Measurements from ENCODE around the gene RERE. TPM values are rescaled to one million over a fixed set of nuclear protein-coding genes. Genes with fewer than 3 reads are reported as not detected.

The RERE gene
- total RNA-seq, 2 experiments from 2014 or later: 73.1 to 211 TPM

GRCh38 chr1:8497210-8497819 lies 320.1 kb downstream of the RERE start:
- DNase-seq (ENCODE audit: low spot score): peak; percentile 84
- no peaks in the 10 kb centered on the region; the same call in 1 of the 2 replicates for H3K9me3 ChIP-seq (ENCODE audit: low read length)
- peaks cover 42% of the 10 kb centered on the region for H3K36me3 ChIP-seq (ENCODE audit: insufficient read depth, low read length)
- peak overlapping the region; percentile 40 for H3K4me3 ChIP-seq (ENCODE audit: low read depth, low read length, poor library complexity, severe bottlenecking)
- peaks cover 43% of the 10 kb centered on the region for H3K79me2 ChIP-seq (ENCODE audit: insufficient read depth, low read depth, low read length)
- ChIA-PET CTCF (ENCODE audit: unreplicated experiment) (no interaction called here), POLR2A (interaction anchor here (0.5 to 3.8 kb wide), 12 partner anchors 9 to 94 kb away, joined by 3 to 22 read pairs (median 6); no protein-coding TSS in a partner anchor)
- intact Hi-C loops (cut with micrococcal nuclease; ENCODE audit: unreplicated experiment): no loop called here
- H3K4me1 ChIP-seq (ENCODE audit: insufficient read depth, low read length, poor library complexity, severe bottlenecking): peaks cover 71% of the 10 kb centered on the region
- H4K20me1 ChIP-seq (ENCODE audit: insufficient read depth, low read length): no peaks in the 10 kb centered on the region
- peak overlapping the region; percentile 67 for H3K4me2 ChIP-seq (ENCODE audit: low read length)
- peak overlapping the region; percentile 94 for H3K27ac ChIP-seq (ENCODE audit: low read depth, low read length, poor library complexity, severe bottlenecking)
- no peak overlapping the region; the same call in 1 of the 2 replicates for H2AFZ ChIP-seq (ENCODE audit: low read length)
- no peak for TF ChIP-seq CTCF (conservative IDR thresholded peaks at IDR 0.05; ENCODE audit: low read length)
- TF ChIP-seq EZH2phosphoT487 (IDR thresholded peaks at IDR 0.05; ENCODE audit: borderline replicate concordance, low read depth, low read length): no peak
- BruUV-seq (replicated peaks): no TSS peak
- H3K9me2 ChIP-seq (ENCODE audit: insufficient read depth, low read length): no peaks in the 10 kb centered on the region

- H3K4me3 ChIP-seq (ENCODE audit: low read depth, low read length, poor library complexity, severe bottlenecking): peak overlapping the region; percentile 40
- peaks cover 80% of the 10 kb centered on the region for H3K4me1 ChIP-seq (ENCODE audit: insufficient read depth, low read length, poor library complexity, severe bottlenecking)
- CTCF ChIA-PET (ENCODE audit: unreplicated experiment): no interaction called here
- POLR2A ChIA-PET: interaction anchor here (0.6 to 3.8 kb wide), 10 partner anchors 14 to 68 kb away, joined by 3 to 22 read pairs (median 6); no protein-coding TSS in a partner anchor
- peak overlapping the region; percentile 67 for H3K4me2 ChIP-seq (ENCODE audit: low read length)
- no peaks in the 10 kb centered on the region for H3K9me2 ChIP-seq (ENCODE audit: insufficient read depth, low read length)
- H2AFZ ChIP-seq (ENCODE audit: low read length): no peak overlapping the region; the same call in 1 of the 2 replicates
- intact Hi-C loops (cut with micrococcal nuclease; ENCODE audit: unreplicated experiment): loop anchor here (1.0 kb wide), 1 partner anchor 28 kb away; no protein-coding TSS in a partner anchor
- BruUV-seq (replicated peaks): no TSS peak
- peak; percentile 78 for DNase-seq (ENCODE audit: low spot score)
- no peaks in the 10 kb centered on the region; the same call in 1 of the 2 replicates for H3K9me3 ChIP-seq (ENCODE audit: low read length)
- peaks cover 52% of the 10 kb centered on the region for H3K79me2 ChIP-seq (ENCODE audit: insufficient read depth, low read depth, low read length)
- peaks cover 49% of the 10 kb centered on the region for H3K36me3 ChIP-seq (ENCODE audit: insufficient read depth, low read length)
- TF ChIP-seq EZH2phosphoT487 (IDR thresholded peaks at IDR 0.05; ENCODE audit: borderline replicate concordance, low read depth, low read length) (no peak), CTCF (conservative IDR thresholded peaks at IDR 0.05; ENCODE audit: low read length) (no peak)
- H4K20me1 ChIP-seq (ENCODE audit: insufficient read depth, low read length): no peaks in the 10 kb centered on the region
- H3K27ac ChIP-seq (ENCODE audit: low read depth, low read length, poor library complexity, severe bottlenecking): peak overlapping the region; percentile 94
Measured at GRCh38 chr1:8496473-8496872, 321.0 kb downstream of the RERE start.

GRCh38 chr1:8495928-8496401 lies 321.5 kb downstream of the RERE start:
- CTCF ChIA-PET (ENCODE audit: unreplicated experiment): no interaction called here

More at GRCh38 chr1:8495928-8496401, 321.5 kb downstream of the RERE start:
- peak overlapping the region; percentile 40 for H3K4me3 ChIP-seq (ENCODE audit: low read depth, low read length, poor library complexity, severe bottlenecking)
- H4K20me1 ChIP-seq (ENCODE audit: insufficient read depth, low read length): no peaks in the 10 kb centered on the region
- no peak for TF ChIP-seq CTCF (conservative IDR thresholded peaks at IDR 0.05; ENCODE audit: low read length)
- TF ChIP-seq EZH2phosphoT487 (IDR thresholded peaks at IDR 0.05; ENCODE audit: borderline replicate concordance, low read depth, low read length): no peak
- intact Hi-C loops (cut with micrococcal nuclease; ENCODE audit: unreplicated experiment): loop anchor here (1.0 to 2.0 kb wide), 3 partner anchors 23 to 69 kb away; no protein-coding TSS in a partner anchor
- no TSS peak for BruUV-seq (replicated peaks)
- H3K36me3 ChIP-seq (ENCODE audit: insufficient read depth, low read length): peaks cover 50% of the 10 kb centered on the region
- H3K9me2 ChIP-seq (ENCODE audit: insufficient read depth, low read length): no peaks in the 10 kb centered on the region
- DNase-seq (ENCODE audit: low spot score): peak; percentile 40
- H3K27ac ChIP-seq (ENCODE audit: low read depth, low read length, poor library complexity, severe bottlenecking): peak overlapping the region; percentile 94
- peaks cover 81% of the 10 kb centered on the region for H3K4me1 ChIP-seq (ENCODE audit: insufficient read depth, low read length, poor library complexity, severe bottlenecking)
- H3K79me2 ChIP-seq (ENCODE audit: insufficient read depth, low read depth, low read length): peaks cover 54% of the 10 kb centered on the region
- no peak overlapping the region; the same call in 1 of the 2 replicates for H2AFZ ChIP-seq (ENCODE audit: low read length)
- H3K9me3 ChIP-seq (ENCODE audit: low read length): no peaks in the 10 kb centered on the region; the same call in 1 of the 2 replicates
- H3K4me2 ChIP-seq (ENCODE audit: low read length): peak overlapping the region; percentile 67
- POLR2A ChIA-PET: interaction anchor here (0.6 to 3.8 kb wide), 10 partner anchors 15 to 121 kb away, joined by 3 to 22 read pairs (median 6); no protein-coding TSS in a partner anchor

Data from OCI-LY7 (cell line).